Dendritic cell treated with granulocyte-macrophage colony-stimulating factor and Interleukin-4, amounts not matched to agents 40 ng/mL and 50 ng/mL, for 4 days (primary cell): Measurements from ENCODE around the gene ANKRD60.

ENCODE experiments used
- H3K27ac Mint-ChIP-seq: one replicate; pipeline ENCODE4 v1.8.0; 2022; ENCODE audit warnings: mild to moderate bottlenecking, mixed read lengths
- H3K27me3 Mint-ChIP-seq: one replicate; pipeline ENCODE4 v1.8.0; 2022; ENCODE audit warnings: mild to moderate bottlenecking, mixed read lengths
- H3K36me3 Mint-ChIP-seq: one replicate; pipeline ENCODE4 v1.8.0; 2022; ENCODE audit warnings: low read depth, mixed read lengths
- H3K4me1 Mint-ChIP-seq: one replicate; pipeline ENCODE4 v1.8.0; 2022; ENCODE audit warnings: low read depth, mixed read lengths
- H3K4me3 Mint-ChIP-seq: one replicate; pipeline ENCODE4 v1.8.0; 2022; ENCODE audit warnings: mild to moderate bottlenecking, moderate library complexity, mixed read lengths
- H3K9me3 Mint-ChIP-seq: one replicate; pipeline ENCODE4 v1.8.0; 2022; ENCODE audit warnings: mixed read lengths
- intact Hi-C: fragments of 100-400 bp; cut with micrococcal nuclease; formaldehyde crosslinking; loops from one replicate; pipeline ENCODE4 v1.15.0; 2022

The ANKRD60 gene

DNA sequence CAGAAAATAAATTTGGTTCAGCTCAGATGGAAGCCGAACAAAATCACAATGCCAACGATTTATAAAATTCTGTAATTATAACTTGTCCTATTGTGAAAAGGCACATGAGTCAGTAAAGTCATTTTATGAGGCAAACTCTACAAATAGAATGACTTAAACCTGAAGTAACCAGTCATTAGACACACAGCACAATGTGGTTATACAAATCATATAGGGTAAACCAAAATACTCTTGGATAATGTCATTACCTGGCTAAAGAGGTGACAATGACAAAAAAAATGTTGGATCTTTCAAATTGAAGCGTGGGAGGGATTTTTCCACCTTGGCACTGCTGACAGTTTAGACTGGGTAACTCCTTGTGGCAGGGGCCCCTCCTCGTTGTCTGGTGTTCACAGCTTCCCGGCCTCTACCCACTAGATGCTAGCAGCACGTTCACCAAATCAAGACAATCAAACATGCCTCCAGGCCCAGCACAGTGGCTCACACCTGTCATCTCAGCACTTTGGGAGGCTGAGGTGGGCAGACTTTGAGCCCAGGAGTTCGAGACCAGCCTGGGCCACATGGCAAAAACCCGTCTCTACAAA lies 5.0 kb downstream of the ANKRD60 start:
- Mint-ChIP-seq H3K27ac (no peak overlapping the region), H3K36me3 (no peaks in the 10 kb centered on the region), H3K9me3 (peaks cover 10% of the 10 kb centered on the region), H3K4me1 (no peaks in the 10 kb centered on the region), H3K27me3 (peaks cover 76% of the 10 kb centered on the region), H3K4me3 (no peak overlapping the region)
- intact Hi-C loops, result no loop called here

DNA sequence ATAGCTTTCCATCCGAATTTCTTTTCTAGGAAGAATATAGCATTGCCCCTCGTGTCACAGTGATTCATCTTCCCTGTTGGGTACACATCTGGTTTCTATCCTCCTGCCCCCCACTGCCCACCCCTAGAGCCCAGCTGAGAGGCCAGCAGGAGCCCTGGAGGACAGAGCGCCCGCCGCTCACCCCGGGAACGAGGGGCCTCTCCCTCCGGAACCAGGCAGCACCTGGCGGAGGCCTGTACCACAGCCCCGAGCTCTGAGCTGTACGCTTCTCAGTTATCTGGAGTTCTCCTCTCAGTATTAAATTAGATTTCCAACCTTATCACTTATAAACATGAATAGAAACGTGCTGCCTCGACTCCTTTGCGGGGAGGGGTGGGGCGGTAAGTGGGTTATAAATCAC lies 6.0 kb downstream of the ANKRD60 start:
- intact Hi-C loops, result no loop called here
- Mint-ChIP-seq H3K4me1 (no peaks in the 10 kb centered on the region), H3K27ac (no peak overlapping the region), H3K9me3 (peaks cover 13% of the 10 kb centered on the region), H3K36me3 (no peaks in the 10 kb centered on the region), H3K4me3 (no peak overlapping the region), H3K27me3 (peaks cover 71% of the 10 kb centered on the region)

DNA sequence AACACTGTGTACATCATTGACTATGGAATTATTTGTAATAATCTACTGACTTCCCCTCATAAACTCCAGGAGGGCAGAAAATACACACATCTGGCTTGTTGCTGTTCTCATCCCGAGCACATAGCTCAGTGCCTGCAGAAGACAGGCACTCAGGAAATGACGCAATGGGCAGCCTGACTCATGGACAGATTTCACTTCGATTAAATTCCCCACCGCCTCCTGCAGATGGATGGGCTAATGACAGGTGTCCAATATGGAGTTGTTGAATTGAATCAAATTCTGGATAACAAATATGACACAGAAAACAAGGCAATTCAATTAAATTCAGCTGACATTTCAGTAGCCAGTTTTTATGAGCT lies 9.1 kb downstream of the ANKRD60 start:
- Mint-ChIP-seq H3K36me3 (no peaks in the 10 kb centered on the region), H3K4me1 (no peaks in the 10 kb centered on the region), H3K4me3 (no peak overlapping the region), H3K27ac (no peak overlapping the region), H3K27me3 (peaks cover 48% of the 10 kb centered on the region), H3K9me3 (peaks cover 13% of the 10 kb centered on the region)
- intact Hi-C loops, result no loop called here

DNA sequence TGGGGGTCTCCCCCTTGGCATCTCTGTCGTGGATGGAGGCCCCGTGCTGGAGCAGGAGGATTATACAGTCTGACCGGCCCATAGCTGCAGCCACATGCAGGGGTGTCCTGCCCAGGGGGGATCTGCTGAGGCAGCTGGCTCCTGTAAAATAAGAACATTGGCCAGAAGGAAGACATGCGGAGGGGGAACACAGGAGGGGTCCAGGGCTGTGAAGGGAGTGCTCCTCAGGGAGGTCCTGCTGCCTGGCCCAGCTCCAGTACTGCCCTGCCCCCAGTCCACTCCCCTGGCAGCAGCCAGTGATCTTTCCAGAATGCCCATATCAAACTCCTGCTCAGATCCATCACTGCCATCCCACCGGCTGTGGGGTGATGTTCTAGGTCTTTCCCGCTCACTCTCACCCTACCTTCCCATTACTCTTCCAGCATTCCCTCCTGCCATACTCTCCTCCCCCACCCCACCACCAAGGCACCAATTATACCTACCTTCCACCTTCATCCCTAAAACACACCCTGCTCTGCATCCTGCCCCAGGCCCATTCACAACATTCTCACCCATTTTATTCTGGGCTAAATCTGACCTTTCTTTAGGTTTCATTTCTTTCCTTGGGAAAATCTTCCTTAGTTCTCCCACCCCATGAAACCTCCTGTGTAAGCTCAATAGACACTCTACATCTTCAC lies 9.7 kb downstream of the ANKRD60 start:
- no peak overlapping the region for H3K27ac Mint-ChIP-seq
- peaks cover 45% of the 10 kb centered on the region for H3K27me3 Mint-ChIP-seq
- no peak overlapping the region for H3K4me3 Mint-ChIP-seq
- H3K36me3 Mint-ChIP-seq, result no peaks in the 10 kb centered on the region
- peaks cover 13% of the 10 kb centered on the region for H3K9me3 Mint-ChIP-seq
- H3K4me1 Mint-ChIP-seq, result no peaks in the 10 kb centered on the region
- intact Hi-C loops, result no loop called here

DNA sequence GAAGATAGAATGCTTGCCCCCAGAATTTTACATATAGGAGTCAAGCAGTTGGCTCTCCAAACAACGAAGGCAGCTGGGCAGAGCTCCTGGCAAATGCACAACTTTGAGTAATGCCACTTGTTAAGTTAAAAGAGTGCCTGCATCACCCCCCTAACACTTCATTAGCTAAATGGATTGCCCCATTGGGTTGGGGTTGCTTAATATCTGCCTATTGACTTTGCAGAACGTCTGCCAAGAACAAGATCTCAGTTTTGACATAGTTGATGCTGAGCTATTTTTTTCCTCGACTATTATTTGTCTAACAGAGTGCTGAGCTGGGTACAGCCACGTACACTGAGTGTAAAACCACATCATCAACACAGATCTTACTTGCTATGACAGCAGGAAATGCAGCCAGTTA lies 12.1 kb downstream of the ANKRD60 start:
- intact Hi-C loops, result no loop called here
- no peaks in the 10 kb centered on the region for H3K4me1 Mint-ChIP-seq
- H3K27ac Mint-ChIP-seq, result no peak overlapping the region
- H3K4me3 Mint-ChIP-seq, result no peak overlapping the region
- H3K9me3 Mint-ChIP-seq, result peaks cover 13% of the 10 kb centered on the region
- H3K36me3 Mint-ChIP-seq, result no peaks in the 10 kb centered on the region
- H3K27me3 Mint-ChIP-seq, result peaks cover 36% of the 10 kb centered on the region

DNA sequence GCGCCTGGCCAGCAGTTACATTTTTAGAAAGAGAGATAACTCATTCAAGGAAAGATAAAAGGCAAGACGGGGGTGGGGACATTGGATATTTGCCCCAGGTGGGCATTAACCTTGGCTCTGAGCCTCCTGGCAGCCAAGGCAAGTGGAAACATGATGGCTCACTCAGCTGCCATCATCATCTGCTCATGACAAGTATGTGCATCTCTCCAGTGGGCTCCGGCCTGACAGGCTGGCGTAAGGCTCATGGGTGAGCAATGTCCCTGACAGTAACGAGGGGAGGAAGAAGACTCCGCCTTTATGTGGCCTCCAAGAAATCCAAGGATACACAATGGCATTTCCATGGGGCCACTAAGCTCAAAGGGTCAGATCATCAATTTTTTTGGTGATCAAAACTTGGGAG lies 13.3 kb downstream of the ANKRD60 start:
- Mint-ChIP-seq H3K27me3 (peaks cover 33% of the 10 kb centered on the region), H3K9me3 (peaks cover 13% of the 10 kb centered on the region), H3K27ac (no peak overlapping the region), H3K4me1 (peaks cover under 1% of the 10 kb centered on the region), H3K36me3 (no peaks in the 10 kb centered on the region), H3K4me3 (no peak overlapping the region)
- intact Hi-C loops, result no loop called here

DNA sequence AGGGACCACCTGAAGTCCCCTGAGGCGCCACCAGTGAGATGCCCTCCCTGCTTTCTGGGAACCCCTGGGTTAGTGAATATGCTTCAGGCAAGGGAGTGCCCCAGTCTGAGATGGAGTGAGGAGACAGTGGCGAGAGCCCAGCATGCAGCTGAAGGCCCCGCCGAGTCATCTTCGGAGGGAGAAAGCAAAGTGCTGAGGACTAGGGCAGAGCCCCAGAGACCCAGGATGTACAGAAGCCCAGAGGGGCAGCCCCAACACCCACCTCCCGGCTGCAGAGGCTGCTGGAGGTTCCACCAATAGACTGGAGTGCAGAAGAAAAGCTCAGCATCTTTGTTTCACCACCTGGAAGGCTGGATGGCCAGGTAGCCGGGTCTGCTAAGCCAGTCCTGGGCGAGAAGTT lies 14.1 kb downstream of the ANKRD60 start:
- Mint-ChIP-seq H3K4me1 (peaks cover 7% of the 10 kb centered on the region), H3K27ac (no peak overlapping the region), H3K27me3 (peaks cover 37% of the 10 kb centered on the region), H3K4me3 (no peak overlapping the region), H3K36me3 (no peaks in the 10 kb centered on the region), H3K9me3 (peaks cover 11% of the 10 kb centered on the region)
- intact Hi-C loops, result no loop called here

DNA sequence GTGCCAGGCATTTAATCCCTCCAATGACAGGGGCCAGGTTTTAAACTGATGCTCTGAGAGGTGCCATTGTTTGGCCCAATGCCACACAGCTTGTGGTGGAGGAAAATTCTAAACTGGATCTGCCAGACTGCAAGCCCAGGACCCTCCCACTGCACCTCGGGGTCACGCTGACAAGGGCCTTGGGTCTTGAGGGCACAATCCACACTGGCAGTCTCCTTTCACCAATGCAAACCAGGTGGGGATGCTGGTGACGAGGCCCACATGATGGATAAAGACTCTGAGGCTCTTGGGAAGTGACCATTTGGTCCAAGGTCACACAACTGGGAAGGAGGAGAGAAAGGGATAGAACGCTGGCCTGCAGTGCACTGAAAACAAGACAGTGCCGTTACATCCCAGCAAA lies 14.7 kb downstream of the ANKRD60 start:
- H3K4me1 Mint-ChIP-seq, result peaks cover 7% of the 10 kb centered on the region
- peaks cover 32% of the 10 kb centered on the region for H3K27me3 Mint-ChIP-seq
- no peaks in the 10 kb centered on the region for H3K36me3 Mint-ChIP-seq
- no peak overlapping the region for H3K27ac Mint-ChIP-seq
- intact Hi-C loops, result no loop called here
- H3K4me3 Mint-ChIP-seq, result no peak overlapping the region
- H3K9me3 Mint-ChIP-seq, result peaks cover 5% of the 10 kb centered on the region

DNA sequence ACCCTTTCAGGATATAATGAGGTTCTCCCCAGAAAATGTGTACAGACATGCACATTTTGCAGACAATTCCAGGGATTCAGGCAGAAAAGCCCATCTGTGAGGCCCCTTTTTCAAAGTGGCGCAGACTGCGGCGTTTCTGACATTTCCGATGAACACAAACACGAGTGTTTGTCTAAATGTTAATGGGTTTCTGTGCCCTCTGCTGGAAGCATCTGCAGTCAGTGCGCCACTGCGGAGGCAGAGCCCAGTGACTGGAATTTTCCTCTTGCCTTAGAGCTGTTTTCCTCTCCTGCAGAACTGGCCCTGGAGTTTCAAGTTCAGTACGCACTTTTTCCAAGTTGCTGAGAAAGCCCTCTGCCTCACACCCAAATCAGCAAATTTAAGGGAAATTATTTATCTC lies 15.3 kb downstream of the ANKRD60 start:
- intact Hi-C loops, result no loop called here
- peaks cover 7% of the 10 kb centered on the region for H3K4me1 Mint-ChIP-seq
- H3K36me3 Mint-ChIP-seq, result no peaks in the 10 kb centered on the region
- H3K9me3 Mint-ChIP-seq, result no peaks in the 10 kb centered on the region
- peaks cover 26% of the 10 kb centered on the region for H3K27me3 Mint-ChIP-seq
- no peak overlapping the region for H3K27ac Mint-ChIP-seq
- H3K4me3 Mint-ChIP-seq, result no peak overlapping the region

DNA sequence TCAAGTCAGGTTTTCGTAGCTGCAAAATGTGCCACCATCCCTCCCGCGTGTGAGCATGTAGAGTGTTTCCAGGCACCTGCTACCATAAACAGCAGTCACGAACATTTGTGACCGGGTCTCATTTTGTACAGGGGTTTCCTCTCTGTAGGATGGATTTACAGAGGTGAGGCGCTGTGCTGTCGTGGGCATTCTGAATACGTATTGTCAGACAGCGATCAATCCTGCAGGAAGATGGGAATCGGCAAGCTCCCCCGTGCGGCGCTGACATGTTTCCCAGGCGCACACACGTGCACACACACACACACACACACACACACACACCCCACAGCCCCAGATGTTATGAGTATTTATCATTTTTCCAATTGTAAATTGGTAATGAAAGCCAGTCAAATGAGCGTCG lies 15.8 kb downstream of the ANKRD60 start:
- Mint-ChIP-seq H3K36me3 (no peaks in the 10 kb centered on the region), H3K4me1 (peaks cover 7% of the 10 kb centered on the region), H3K4me3 (no peak overlapping the region), H3K27me3 (peaks cover 26% of the 10 kb centered on the region), H3K27ac (no peak overlapping the region), H3K9me3 (no peaks in the 10 kb centered on the region)
- intact Hi-C loops, result no loop called here

DNA sequence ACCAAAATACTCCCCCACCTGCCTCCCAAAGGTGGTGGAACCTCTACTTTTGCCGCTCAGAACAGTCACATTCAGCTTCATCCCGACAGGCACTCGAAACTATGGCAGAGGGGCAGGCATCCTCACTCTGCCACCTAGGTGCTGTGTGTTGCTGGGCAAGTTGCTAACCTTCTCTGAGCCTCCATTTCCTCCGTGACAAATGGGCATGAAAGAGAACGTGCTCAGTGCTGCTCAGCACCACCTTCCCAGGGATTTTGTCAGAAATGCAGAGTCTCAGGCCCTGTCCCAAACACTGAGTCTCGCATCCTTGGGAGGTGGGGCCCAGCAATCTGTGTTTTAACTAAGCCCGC lies 18.1 kb downstream of the ANKRD60 start:
- H3K36me3 Mint-ChIP-seq, result no peaks in the 10 kb centered on the region
- no peak overlapping the region for H3K4me3 Mint-ChIP-seq
- intact Hi-C loops, result no loop called here
- H3K9me3 Mint-ChIP-seq, result no peaks in the 10 kb centered on the region
- H3K4me1 Mint-ChIP-seq, result peaks cover 7% of the 10 kb centered on the region
- H3K27ac Mint-ChIP-seq, result no peak overlapping the region
- peaks cover 26% of the 10 kb centered on the region for H3K27me3 Mint-ChIP-seq

DNA sequence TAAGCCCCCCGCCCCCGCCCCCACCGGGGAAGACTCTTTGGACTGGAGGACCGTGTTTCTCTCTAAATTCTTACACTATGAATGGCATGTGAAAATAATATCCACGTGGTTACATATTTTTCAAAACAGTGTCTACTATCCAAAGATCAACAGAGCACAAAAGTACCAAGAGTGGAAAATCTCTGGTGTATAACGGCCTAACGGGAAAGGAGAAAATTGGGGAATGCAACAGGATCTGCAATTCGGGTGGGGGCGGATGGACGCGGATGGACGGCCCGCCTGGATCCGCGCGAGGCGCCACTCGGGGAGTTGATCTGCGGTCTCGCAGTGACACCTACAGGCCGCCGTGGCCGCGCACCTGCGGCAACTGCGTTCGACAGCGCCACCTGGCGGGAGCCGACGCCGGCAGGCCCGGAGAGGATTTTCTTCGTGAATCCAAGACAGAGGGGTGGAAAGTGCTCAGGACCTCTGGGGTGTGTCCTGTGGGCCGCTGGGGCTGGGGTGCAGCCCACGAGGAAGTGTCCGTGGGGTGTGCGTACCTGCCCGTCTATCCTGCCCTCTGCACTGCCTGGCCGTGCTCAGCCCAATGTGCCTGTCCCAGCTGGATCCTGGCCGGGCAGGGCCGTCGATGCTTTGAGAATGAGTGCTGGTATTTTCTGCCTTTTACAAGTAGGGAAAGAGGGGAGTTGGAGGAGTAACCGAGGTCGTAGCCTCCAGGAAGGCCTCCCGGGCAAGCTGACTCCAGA lies 18.6 kb downstream of the ANKRD60 start:
- Mint-ChIP-seq H3K27ac (no peak overlapping the region), H3K4me1 (peaks cover 7% of the 10 kb centered on the region), H3K27me3 (peaks cover 26% of the 10 kb centered on the region), H3K9me3 (no peaks in the 10 kb centered on the region), H3K36me3 (no peaks in the 10 kb centered on the region), H3K4me3 (no peak overlapping the region)
- intact Hi-C loops, result loop anchor here (2.0 to 10.0 kb wide), 3 partner anchors 615 to 1115 kb away; no protein-coding TSS in a partner anchor

DNA sequence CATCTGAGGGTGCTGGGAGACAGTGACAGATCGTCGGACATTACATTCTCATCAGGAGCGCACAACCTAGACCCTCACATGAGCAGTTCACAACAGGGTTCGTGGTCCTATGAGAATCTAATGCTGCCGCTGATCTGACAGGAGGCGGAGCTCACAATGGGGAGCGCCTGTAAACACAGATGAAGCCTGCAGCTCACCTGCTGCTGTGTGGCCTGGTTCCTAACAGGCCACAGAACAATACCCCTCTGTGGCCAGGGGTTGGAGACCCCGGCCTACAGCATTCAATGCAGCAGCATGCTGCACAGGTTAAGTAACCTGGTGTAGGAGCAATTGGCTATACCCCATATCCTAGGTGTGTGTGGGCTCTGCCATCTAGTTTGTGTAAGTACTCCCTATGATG lies 19.5 kb downstream of the ANKRD60 start:
- Mint-ChIP-seq H3K36me3 (no peaks in the 10 kb centered on the region), H3K4me1 (peaks cover 7% of the 10 kb centered on the region), H3K27ac (no peak overlapping the region), H3K27me3 (peaks cover 28% of the 10 kb centered on the region), H3K4me3 (no peak overlapping the region), H3K9me3 (no peaks in the 10 kb centered on the region)
- intact Hi-C loops, result loop anchor here (2.0 to 10.0 kb wide), 3 partner anchors 614 to 1114 kb away; no protein-coding TSS in a partner anchor

DNA sequence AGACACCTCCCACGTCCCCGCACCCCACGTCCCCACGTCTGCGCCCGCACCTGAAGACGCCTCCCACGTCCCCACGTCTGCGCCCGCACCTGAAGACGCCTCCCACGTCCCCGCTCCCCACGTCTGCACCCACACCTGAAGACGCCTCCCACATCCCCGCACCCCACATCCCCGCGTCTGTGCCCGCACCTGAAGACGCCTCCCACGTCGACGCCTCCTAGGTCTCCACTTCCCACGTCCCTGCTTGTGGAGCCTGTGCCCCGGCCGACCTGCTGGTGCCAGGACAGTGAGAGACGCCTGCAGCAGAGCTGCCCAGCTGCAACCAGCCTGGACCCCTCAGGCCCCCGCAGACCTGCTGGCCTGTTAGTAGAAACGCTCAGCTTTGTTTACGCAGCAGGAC lies 22.6 kb downstream of the ANKRD60 start:
- Mint-ChIP-seq H3K27ac (no peak overlapping the region), H3K4me1 (peaks cover 7% of the 10 kb centered on the region), H3K36me3 (no peaks in the 10 kb centered on the region), H3K4me3 (no peak overlapping the region), H3K27me3 (peaks cover 21% of the 10 kb centered on the region), H3K9me3 (no peaks in the 10 kb centered on the region)
- intact Hi-C loops, result loop anchor here (5.0 to 10.0 kb wide), 2 partner anchors 689 to 1111 kb away; no protein-coding TSS in a partner anchor
